C4-2B (cell line): ENCODE data around the gene F7.

ENCODE experiments used
- CTCF ChIP-seq: fragments of 450-650 bp; conservative IDR thresholded peaks from 2 replicates; pipeline ENCODE4 v1.5.1; 2017; ENCODE audit warnings: mild to moderate bottlenecking
- ZFX ChIP-seq: fragments of 450-650 bp; IDR thresholded peaks from 2 replicates; pipeline ENCODE4 v1.6.1; 2017

GRCh38 chr13:113074876-113075275 lies 30.7 kb upstream of the F7 start:
- TF ChIP-seq ZFX (no peak), CTCF (no peak)
